HepG2 (cell line): ENCODE data around the gene NFIC. TPM values are rescaled to one million over a fixed set of nuclear protein-coding genes. Genes with fewer than 3 reads are reported as not detected.

ENCODE experiments used
- CCAR2 ChIP-seq: fragments of 200-400 bp; formaldehyde crosslinking; optimal IDR thresholded peaks from 2 replicates; pipeline ENCODE3; 2018; ENCODE audit warnings: low read depth, mild to moderate bottlenecking, low read length, moderate library complexity
- DMAP1 ChIP-seq: IDR thresholded peaks from 2 replicates; pipeline ENCODE4 v1.6.1; 2016
- FOXC1 ChIP-seq: sonication (generic); formaldehyde crosslinking; IDR thresholded peaks from 2 replicates; pipeline ENCODE4 v1.8.0; 2022; ENCODE audit warnings: mild to moderate bottlenecking, missing genetic modification reagents, borderline replicate concordance
- FOXK2 ChIP-seq: fragments of 450-650 bp; IDR thresholded peaks from 2 replicates; pipeline ENCODE4 v1.6.1; 2016
- HIC2 ChIP-seq: sonication (generic); formaldehyde crosslinking; IDR thresholded peaks from 2 replicates; pipeline ENCODE4 v1.9.0; 2022; ENCODE audit warnings: low read depth, missing genetic modification reagents
- NONO ChIP-seq, 2 experiments: fragments of 450-650 bp in 1 of 2; sonication (generic) in 1 of 2; formaldehyde crosslinking in 1 of 2; IDR thresholded peaks in 1 of 2; conservative IDR thresholded peaks in 1 of 2; 2 replicates each; pipeline versions ENCODE4 v1.6.1 to v1.8.0; 2017 to 2022; ENCODE audit warnings: mild to moderate bottlenecking in 1 of 2, missing genetic modification reagents in 1 of 2, moderate library complexity in 1 of 2
- PITX1 ChIP-seq: sonication (generic); formaldehyde crosslinking; IDR thresholded peaks from 2 replicates; pipeline ENCODE4 v1.5.1; 2020; ENCODE audit warnings: mild to moderate bottlenecking, missing genetic modification reagents
- POLR2AphosphoS5 ChIP-seq: IDR thresholded peaks from 2 replicates; pipeline ENCODE4 v1.6.1; 2012; ENCODE audit warnings: low read depth, low read length
- PRDM4 ChIP-seq: sonication (generic); formaldehyde crosslinking; IDR thresholded peaks from 2 replicates; pipeline ENCODE4 v1.9.0; 2021; ENCODE audit warnings: missing genetic modification reagents, borderline replicate concordance
- RCOR2 ChIP-seq: IDR thresholded peaks from 2 replicates; pipeline ENCODE4 v1.6.1; 2016; ENCODE audit warnings: missing biosample characterization, missing genetic modification reagents
- SIX1 ChIP-seq: sonication (generic); formaldehyde crosslinking; IDR thresholded peaks from 2 replicates; pipeline ENCODE4 v1.4.0; 2020; ENCODE audit warnings: missing genetic modification reagents, borderline replicate concordance
- SMAD3 ChIP-seq: sonication (generic); formaldehyde crosslinking; IDR thresholded peaks from 2 replicates; pipeline ENCODE4 v1.4.0; 2020; ENCODE audit warnings: missing genetic modification reagents
- SMARCE1 ChIP-seq: fragments of 450-650 bp; IDR thresholded peaks from 2 replicates; pipeline ENCODE4 v1.6.1; 2017; ENCODE audit warnings: borderline replicate concordance
- SSRP1 ChIP-seq: IDR thresholded peaks from 2 replicates; pipeline ENCODE4 v1.6.1; 2016; ENCODE audit warnings: control low read depth
- THYN1 ChIP-seq: sonication (generic); formaldehyde crosslinking; IDR thresholded peaks from 2 replicates; pipeline ENCODE4 v1.8.1; 2023; ENCODE audit warnings: low read depth, mild to moderate bottlenecking, moderate library complexity, missing genetic modification reagents, borderline replicate concordance
- YEATS4 ChIP-seq: sonication (generic); formaldehyde crosslinking; IDR thresholded peaks from 2 replicates; pipeline ENCODE4 v1.4.0; 2020; ENCODE audit warnings: missing genetic modification reagents, borderline replicate concordance
- ZBTB46 ChIP-seq: sonication (generic); formaldehyde crosslinking; IDR thresholded peaks from 2 replicates; pipeline ENCODE4 v1.4.0; 2020; ENCODE audit warnings: mild to moderate bottlenecking, missing genetic modification reagents, borderline replicate concordance
- ZBTB49 ChIP-seq: sonication (generic); formaldehyde crosslinking; IDR thresholded peaks from 2 replicates; pipeline ENCODE4 v1.4.0; 2020; ENCODE audit warnings: missing genetic modification reagents, borderline replicate concordance
- ZFX ChIP-seq: sonication (generic); formaldehyde crosslinking; IDR thresholded peaks from 2 replicates; pipeline ENCODE4 v1.4.0; 2020; ENCODE audit warnings: mild to moderate bottlenecking, low read depth, missing genetic modification reagents, moderate library complexity
- ZNF749 ChIP-seq: sonication (generic); formaldehyde crosslinking; IDR thresholded peaks from 2 replicates; pipeline ENCODE4 v1.8.0; 2022; ENCODE audit warnings: mild to moderate bottlenecking, missing genetic modification reagents, moderate library complexity, borderline replicate concordance
- ZZZ3 ChIP-seq: sonication (generic); formaldehyde crosslinking; IDR thresholded peaks from 2 replicates; pipeline ENCODE4 v1.4.0; 2020; ENCODE audit warnings: missing genetic modification reagents, mild to moderate bottlenecking, borderline replicate concordance
- polyA plus RNA-seq, 8 experiments: library from polyadenylated mRNA; depleted of rRNA in 3 of 8; stranded (reverse) in 7 of 8; unstranded in 1 of 8; fragments of >200 nt; fragmentation: Illumina TruSeq in 4 of 8; extraction: Trizol in 4 of 8; gene quantifications; 2 replicates each; pipeline versions ENCODE4 v1.2.1 to v1.2.3, GENCODE V29; 2011 to 2016; ENCODE audit warnings: low read depth in 4 of 8, missing spikeins in 1 of 8, mixed read lengths in 1 of 8; ENCODE audit not compliant: insufficient read depth in 1 of 8
- total RNA-seq, 5 experiments: library from RNA; depleted of rRNA; stranded (reverse); fragments of >200 nt; fragmentation: Illumina TruSeq; extraction: Trizol; gene quantifications; 2 replicates each; pipeline ENCODE4 v1.2.3, GENCODE V29; 2016; ENCODE audit warnings: low read depth in 1 of 5

NFIC gene
- total and polyA plus RNA-seq, 2 of the 13 experiments (the other 11 are each of a cell fraction or from before 2014, with no cell fraction given) = 1.3 to 2.5 TPM

GRCh38 chr19:3481241-3482090, 115.1 kb downstream of the NFIC start (continued):
- TF ChIP-seq ZBTB46 (CRISPR knock-in tag) (no peak), FOXK2 (no peak), THYN1 (CRISPR knock-in tag) (no peak), SIX1 (CRISPR knock-in tag) (no peak), ZBTB49 (CRISPR knock-in tag) (no peak), HIC2 (CRISPR knock-in tag) (peak; percentile 68), NONO (IDR thresholded peaks at IDR 0.05) (no peak), NONO (CRISPR knock-in tag; conservative IDR thresholded peaks at IDR 0.05) (0 out of 2 replicates have a peak, but pooled peaks have one; percentile 12), RCOR2 (CRISPR knock-in tag) (no peak), YEATS4 (no peak; the same call in 1 of the 2 replicates), DMAP1 (CRISPR knock-in tag) (peak; percentile 42; the same call in 1 of the 2 replicates), ZFX (CRISPR knock-in tag) (peak; percentile 80), PRDM4 (CRISPR knock-in tag) (no peak), PITX1 (CRISPR knock-in tag) (peak; percentile 61), SMAD3 (CRISPR knock-in tag) (no peak), POLR2AphosphoS5 (no peak), SMARCE1 (no peak), SSRP1 (CRISPR knock-in tag) (no peak), ZNF749 (CRISPR knock-in tag) (0 out of 2 replicates have a peak, but pooled peaks have one; percentile 26), ZZZ3 (CRISPR knock-in tag) (no peak), FOXC1 (CRISPR knock-in tag) (peak; percentile 74; the same call in 1 of the 2 replicates), CCAR2 (no peak)
